Measurements from ENCODE around the gene ATAT1.

Gene ATAT1

DNA sequence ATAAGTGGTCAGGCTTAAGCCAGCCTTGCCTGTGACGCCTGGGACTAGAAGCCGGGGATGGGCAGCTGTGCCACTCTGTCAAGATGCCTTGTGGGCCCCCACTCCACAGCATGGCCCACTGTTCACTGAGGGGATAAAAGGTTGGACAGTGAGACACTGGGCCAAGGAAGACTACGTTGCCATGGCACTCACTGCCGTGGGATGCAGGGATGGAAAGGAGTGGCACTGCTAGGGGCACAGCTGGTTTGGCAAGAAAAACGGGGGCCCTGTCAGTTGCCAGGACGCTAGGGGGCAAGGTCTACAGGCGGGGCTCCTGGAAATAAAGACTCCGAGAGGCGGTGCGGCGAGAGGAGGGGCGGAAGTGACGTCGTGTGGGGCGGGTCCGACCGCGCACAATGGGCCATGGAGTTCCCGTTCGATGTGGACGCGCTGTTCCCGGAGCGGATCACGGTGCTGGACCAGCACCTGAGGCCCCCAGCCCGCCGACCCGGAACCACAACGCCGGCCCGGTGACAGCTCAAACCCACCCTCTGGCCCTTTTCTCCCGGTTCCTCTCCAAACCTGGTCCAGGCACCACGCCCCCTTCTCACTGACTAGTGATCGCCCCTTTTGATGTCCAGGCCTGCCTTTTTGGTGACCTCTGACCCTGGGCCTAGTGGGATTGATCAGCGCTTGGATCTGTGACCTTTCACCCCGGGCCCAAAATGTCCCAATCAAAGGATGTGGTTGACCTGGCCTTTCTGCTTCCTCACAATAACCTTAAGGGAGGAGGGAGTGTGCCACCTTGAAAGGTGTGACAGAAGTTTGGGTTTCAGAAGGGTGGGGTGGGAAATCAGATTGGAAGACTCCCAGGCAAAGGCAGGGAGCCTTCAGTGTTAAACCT is at the start of gene ATAT1:
TSS of gene ATAT1 (plus strand) at position 391 of the 883 bp plus-strand sequence.
- H3K4me3 ChIP-seq (ENCODE audit: low read length): peak within 1 kb of the TSS; percentile 85
- TF ChIP-seq, protein P1, sequence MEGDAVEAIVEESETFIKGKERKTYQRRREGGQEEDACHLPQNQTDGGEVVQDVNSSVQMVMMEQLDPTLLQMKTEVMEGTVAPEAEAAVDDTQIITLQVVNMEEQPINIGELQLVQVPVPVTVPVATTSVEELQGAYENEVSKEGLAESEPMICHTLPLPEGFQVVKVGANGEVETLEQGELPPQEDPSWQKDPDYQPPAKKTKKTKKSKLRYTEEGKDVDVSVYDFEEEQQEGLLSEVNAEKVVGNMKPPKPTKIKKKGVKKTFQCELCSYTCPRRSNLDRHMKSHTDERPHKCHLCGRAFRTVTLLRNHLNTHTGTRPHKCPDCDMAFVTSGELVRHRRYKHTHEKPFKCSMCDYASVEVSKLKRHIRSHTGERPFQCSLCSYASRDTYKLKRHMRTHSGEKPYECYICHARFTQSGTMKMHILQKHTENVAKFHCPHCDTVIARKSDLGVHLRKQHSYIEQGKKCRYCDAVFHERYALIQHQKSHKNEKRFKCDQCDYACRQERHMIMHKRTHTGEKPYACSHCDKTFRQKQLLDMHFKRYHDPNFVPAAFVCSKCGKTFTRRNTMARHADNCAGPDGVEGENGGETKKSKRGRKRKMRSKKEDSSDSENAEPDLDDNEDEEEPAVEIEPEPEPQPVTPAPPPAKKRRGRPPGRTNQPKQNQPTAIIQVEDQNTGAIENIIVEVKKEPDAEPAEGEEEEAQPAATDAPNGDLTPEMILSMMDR (conservative IDR thresholded peaks at IDR 0.05; ENCODE audit: low read depth, low read length): peak; percentile 50
- DNase-seq (ENCODE audit: low read depth): no peak

DNA sequence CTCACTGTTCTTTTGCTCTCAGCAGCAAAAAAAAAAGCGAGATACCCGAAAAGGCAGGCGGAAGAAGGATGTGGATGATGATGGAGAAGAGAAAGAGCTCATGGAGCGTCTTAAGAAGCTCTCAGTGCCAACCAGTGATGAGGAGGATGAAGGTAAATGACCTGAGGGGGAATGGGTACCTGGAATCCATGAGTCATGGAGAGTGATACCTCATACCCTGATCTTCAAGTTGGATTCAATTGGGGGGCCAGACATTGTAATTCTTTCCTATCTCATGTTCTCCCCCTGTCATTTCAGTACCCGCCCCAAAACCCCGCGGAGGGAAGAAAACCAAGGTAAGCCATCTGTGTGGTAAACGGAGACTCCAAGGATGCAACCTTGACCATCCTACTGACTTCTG is 48.6 kb upstream of the ATAT1 start:
- H3K4me3 ChIP-seq (ENCODE audit: low read length): no peak overlapping the region
- TF ChIP-seq, protein P1 (conservative IDR thresholded peaks at IDR 0.05; ENCODE audit: low read depth, low read length): no peak
- no peak for DNase-seq (ENCODE audit: low read depth)

DNA sequence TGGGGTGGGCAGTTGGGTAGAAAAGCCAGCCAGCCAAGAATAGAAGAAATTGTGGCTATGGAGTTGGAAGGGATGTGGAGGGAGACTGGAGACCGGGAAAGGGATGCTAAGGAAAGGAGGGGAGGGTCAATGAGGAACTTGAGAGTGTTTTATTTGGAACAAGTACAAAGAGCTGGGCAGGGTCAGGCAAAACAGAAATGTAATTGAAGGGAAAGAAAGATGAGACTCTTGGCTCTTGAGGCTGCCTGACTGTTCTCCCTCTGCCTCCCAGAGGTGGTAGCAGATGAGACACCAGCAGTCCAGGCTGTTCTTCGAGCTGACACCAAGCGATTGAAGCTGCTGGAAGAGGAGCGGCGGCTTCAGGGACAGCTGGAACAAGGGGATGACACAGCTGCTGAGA is 42.8 kb upstream of the ATAT1 start:
- no peak for DNase-seq (ENCODE audit: low read depth)
- no peak overlapping the region for H3K4me3 ChIP-seq (ENCODE audit: low read length)
- TF ChIP-seq, protein P1 (conservative IDR thresholded peaks at IDR 0.05; ENCODE audit: low read depth, low read length): no peak

DNA sequence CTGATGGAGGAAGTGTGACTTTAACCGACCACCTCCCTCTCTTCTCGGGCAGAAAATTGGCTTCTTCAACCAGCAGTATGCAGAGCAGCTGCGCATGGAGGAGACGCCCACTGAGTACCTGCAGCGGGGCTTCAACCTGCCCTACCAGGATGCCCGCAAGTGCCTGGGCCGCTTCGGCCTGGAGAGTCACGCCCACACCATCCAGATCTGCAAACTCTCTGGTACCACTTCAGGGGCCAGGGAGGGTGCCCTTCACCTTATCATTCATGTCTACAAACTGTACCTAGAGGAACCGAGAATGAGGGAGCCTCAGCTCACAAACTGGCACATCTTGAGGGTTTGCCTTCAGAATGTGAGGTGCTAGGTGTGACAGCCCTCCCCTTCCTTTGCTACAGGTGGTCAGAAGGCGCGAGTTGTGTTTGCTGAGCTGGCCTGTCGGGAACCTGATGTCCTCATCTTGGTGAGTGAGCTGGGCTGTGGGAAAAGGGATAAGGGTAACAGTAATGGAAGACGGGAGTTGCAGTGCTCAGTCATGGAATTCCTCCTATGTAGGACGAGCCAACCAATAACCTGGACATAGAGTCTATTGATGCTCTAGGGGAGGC is 36.8 kb upstream of the ATAT1 start:
- no peak overlapping the region for H3K4me3 ChIP-seq (ENCODE audit: low read length)
- TF ChIP-seq, protein P1 (conservative IDR thresholded peaks at IDR 0.05; ENCODE audit: low read depth, low read length): no peak
- DNase-seq (ENCODE audit: low read depth): no peak

DNA sequence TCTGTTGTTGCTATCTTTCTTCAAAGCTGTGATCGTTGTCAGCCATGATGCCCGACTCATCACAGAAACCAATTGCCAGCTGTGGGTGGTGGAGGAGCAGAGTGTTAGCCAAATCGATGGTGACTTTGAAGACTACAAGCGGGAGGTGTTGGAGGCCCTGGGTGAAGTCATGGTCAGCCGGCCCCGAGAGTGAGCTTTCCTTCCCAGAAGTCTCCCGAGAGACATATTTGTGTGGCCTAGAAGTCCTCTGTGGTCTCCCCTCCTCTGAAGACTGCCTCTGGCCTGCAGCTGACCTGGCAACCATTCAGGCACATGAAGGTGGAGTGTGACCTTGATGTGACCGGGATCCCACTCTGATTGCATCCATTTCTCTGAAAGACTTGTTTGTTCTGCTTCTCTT is 36.2 kb upstream of the ATAT1 start:
- no peak for DNase-seq (ENCODE audit: low read depth)
- TF ChIP-seq, protein P1 (conservative IDR thresholded peaks at IDR 0.05; ENCODE audit: low read depth, low read length): no peak
- no peak overlapping the region for H3K4me3 ChIP-seq (ENCODE audit: low read length)

GRCh38 chr6:30591008-30591407 is 35.7 kb upstream of the ATAT1 start:
- TF ChIP-seq, protein P1 (conservative IDR thresholded peaks at IDR 0.05; ENCODE audit: low read depth, low read length): no peak
- no peak overlapping the region for H3K4me3 ChIP-seq (ENCODE audit: low read length)
- no peak for DNase-seq (ENCODE audit: low read depth)

- H3K4me3 ChIP-seq (ENCODE audit: low read length): no peak overlapping the region
- TF ChIP-seq, protein P1 (conservative IDR thresholded peaks at IDR 0.05; ENCODE audit: low read depth, low read length): no peak
- no peak for DNase-seq (ENCODE audit: low read depth)
Measured at GRCh38 chr6:30592287-30592686, 34.4 kb upstream of the ATAT1 start.

Measured in retinal pigment epithelial cell (primary cell).